OCI-LY7 (cell line): ENCODE data around the gene FDX2.

ENCODE experiments used
- EZH2phosphoT487 ChIP-seq: fragments of 200-600 bp; sonication (generic); IDR thresholded peaks from 2 replicates; pipeline ENCODE4 v1.6.1; 2018; ENCODE audit warnings: low read depth, borderline replicate concordance, mild to moderate bottlenecking, mixed run types, antibody characterized with exemption, low read length, moderate library complexity, mixed read lengths
- TF ChIP-seq, protein P1 (sequence below): fragments of 200-600 bp; sonication (generic); conservative IDR thresholded peaks from 2 replicates; pipeline ENCODE4 v1.5.1; 2014; ENCODE audit warnings: mild to moderate bottlenecking, antibody characterized with exemption, low read length, moderate library complexity, mixed read lengths

DNA sequence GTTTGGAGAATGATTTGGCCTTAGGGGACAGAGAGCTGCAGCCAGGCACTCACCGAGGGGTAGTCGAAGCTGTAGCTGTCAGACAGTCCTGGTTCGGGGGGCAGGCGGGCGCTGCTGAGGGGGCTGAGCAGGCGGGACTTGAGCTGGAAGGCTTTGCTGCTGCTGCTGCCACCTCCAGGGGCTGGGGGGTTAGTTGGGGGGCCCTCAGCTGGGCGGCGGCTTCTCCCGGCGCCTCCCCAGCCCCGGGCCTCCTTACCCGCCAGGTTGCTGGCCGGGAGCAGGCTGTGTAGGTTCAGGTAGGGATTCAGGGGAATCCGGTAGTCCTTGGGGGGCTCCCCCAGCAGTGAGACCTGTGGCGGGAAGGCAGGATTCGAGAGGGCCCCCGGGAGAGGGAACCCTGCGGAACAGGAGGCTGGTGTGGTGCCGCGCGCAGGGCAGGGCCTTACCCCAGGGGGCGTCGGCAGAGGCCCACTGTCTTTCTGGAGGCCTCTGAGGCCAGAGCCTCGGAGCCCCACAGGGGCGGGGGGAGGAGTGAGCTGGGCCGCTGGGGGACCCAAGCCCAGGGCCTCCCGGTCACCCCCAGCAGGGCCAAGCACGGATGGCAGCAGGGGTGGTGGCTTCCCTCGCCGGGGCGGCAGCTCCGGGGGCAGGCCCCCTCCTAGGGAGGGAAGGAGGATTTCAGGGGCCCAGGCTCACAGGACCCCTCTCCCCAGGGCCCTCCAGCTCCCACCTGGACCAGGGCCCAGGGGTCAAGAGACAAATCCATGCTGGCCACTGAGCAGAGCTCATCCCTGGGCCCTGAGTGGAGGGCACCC is 5.0 kb upstream of the FDX2 start:
- TF ChIP-seq, protein P1, sequence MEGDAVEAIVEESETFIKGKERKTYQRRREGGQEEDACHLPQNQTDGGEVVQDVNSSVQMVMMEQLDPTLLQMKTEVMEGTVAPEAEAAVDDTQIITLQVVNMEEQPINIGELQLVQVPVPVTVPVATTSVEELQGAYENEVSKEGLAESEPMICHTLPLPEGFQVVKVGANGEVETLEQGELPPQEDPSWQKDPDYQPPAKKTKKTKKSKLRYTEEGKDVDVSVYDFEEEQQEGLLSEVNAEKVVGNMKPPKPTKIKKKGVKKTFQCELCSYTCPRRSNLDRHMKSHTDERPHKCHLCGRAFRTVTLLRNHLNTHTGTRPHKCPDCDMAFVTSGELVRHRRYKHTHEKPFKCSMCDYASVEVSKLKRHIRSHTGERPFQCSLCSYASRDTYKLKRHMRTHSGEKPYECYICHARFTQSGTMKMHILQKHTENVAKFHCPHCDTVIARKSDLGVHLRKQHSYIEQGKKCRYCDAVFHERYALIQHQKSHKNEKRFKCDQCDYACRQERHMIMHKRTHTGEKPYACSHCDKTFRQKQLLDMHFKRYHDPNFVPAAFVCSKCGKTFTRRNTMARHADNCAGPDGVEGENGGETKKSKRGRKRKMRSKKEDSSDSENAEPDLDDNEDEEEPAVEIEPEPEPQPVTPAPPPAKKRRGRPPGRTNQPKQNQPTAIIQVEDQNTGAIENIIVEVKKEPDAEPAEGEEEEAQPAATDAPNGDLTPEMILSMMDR: no peak
- TF ChIP-seq EZH2phosphoT487: no peak
